Keratinocyte (primary cell): ENCODE measurements around the gene KCTD17. TPM values are rescaled to one million over a fixed set of nuclear protein-coding genes. Genes with fewer than 3 reads are reported as not detected.

Source experiments
- DNase-seq: peaks from one replicate; pipeline ENCODE4 v3.0.0-alpha.2; 2011; ENCODE audit warnings: low read depth, missing footprints, low spot score
- FAIRE-seq: peaks from 2 replicates; lab custom pipeline; 2011; peaks lifted over from hg19 to GRCh38; lab: Jason Lieb, UNC
- H2AFZ ChIP-seq: 2 replicates; pipeline ENCODE4 v1.6.0; 2012; ENCODE audit warnings: low read length, control low read depth, inconsistent platforms; ENCODE audit not compliant: control insufficient read depth
- H3K27ac ChIP-seq: 2 replicates; pipeline ENCODE4 v1.5.1; 2011; ENCODE audit warnings: low read length; ENCODE audit not compliant: control insufficient read depth, insufficient read depth
- H3K27me3 ChIP-seq: 3 replicates; pipeline ENCODE4 v1.6.0; 2011; ENCODE audit warnings: low read length; ENCODE audit not compliant: control insufficient read depth, insufficient read depth; ENCODE audit errors: extremely low read depth
- H3K36me3 ChIP-seq, 2 experiments: 2 replicates in 1 of 2; 3 replicates in 1 of 2; pipeline ENCODE4 v1.5.1; 2011; ENCODE audit warnings: low read length in 2 of 2, mild to moderate bottlenecking in 1 of 2; ENCODE audit not compliant: control insufficient read depth in 2 of 2, insufficient read depth in 2 of 2; ENCODE audit errors: extremely low read depth in 1 of 2
- H3K4me1 ChIP-seq: 3 replicates; pipeline ENCODE4 v1.5.1; 2011; ENCODE audit warnings: low read length; ENCODE audit not compliant: control insufficient read depth, insufficient read depth; ENCODE audit errors: extremely low read depth
- H3K4me2 ChIP-seq: 3 replicates; pipeline ENCODE4 v1.6.0; 2011; ENCODE audit warnings: low read depth, low read length; ENCODE audit not compliant: control insufficient read depth, insufficient read depth; ENCODE audit errors: extremely low read depth
- H3K4me3 ChIP-seq, 3 experiments: fragments of 200-600 bp in 1 of 3; sonication (generic) in 1 of 3; 2 replicates in 2 of 3; 3 replicates in 1 of 3; pipeline ENCODE4 v1.5.1; 2011 to 2016; ENCODE audit warnings: low read length in 3 of 3, mild to moderate bottlenecking in 3 of 3, control low read depth in 2 of 3, inconsistent platforms in 1 of 3, low read depth in 1 of 3, mixed read lengths in 1 of 3, mixed run types in 1 of 3, moderate library complexity in 1 of 3; ENCODE audit not compliant: control insufficient read depth in 2 of 3, insufficient read depth in 2 of 3; ENCODE audit errors: extremely low read depth in 1 of 3
- H3K79me2 ChIP-seq: 2 replicates; pipeline ENCODE4 v1.6.0; 2012; ENCODE audit warnings: low read length; ENCODE audit not compliant: control insufficient read depth, insufficient read depth
- H3K9ac ChIP-seq: 3 replicates; pipeline ENCODE4 v1.6.0; 2011; ENCODE audit warnings: low read length; ENCODE audit not compliant: control insufficient read depth, insufficient read depth; ENCODE audit errors: extremely low read depth
- H3K9me1 ChIP-seq: 3 replicates; pipeline ENCODE4 v1.6.0; 2011; ENCODE audit warnings: low read length; ENCODE audit not compliant: control insufficient read depth, insufficient read depth; ENCODE audit errors: extremely low read depth
- H3K9me3 ChIP-seq: 2 replicates; pipeline ENCODE4 v1.5.1; 2012; ENCODE audit warnings: low read depth, low read length; ENCODE audit not compliant: control insufficient read depth
- H4K20me1 ChIP-seq: 3 replicates; pipeline ENCODE4 v1.6.0; 2011; ENCODE audit warnings: low read length; ENCODE audit not compliant: control insufficient read depth, insufficient read depth; ENCODE audit errors: extremely low read depth
- EZH2 ChIP-seq: IDR thresholded peaks from one replicate; pipeline ENCODE4 v1.6.1; 2012; ENCODE audit warnings: inconsistent platforms, mild to moderate bottlenecking, low read length, moderate library complexity
- dilution Hi-C: fragments of 300-500 bp; cut with MboI; formaldehyde crosslinking; loops from one replicate; pipeline ENCODE4 v1.7.0; 2020; ENCODE audit warnings: low sequenced_read_pairs; ENCODE audit not compliant: extremely low pct_ligation_motif_present
- polyA plus RNA-seq, 5 experiments: library from polyadenylated mRNA; depleted of rRNA in 3 of 5; stranded (reverse) in 3 of 5; stranded (forward) in 1 of 5; unstranded in 1 of 5; fragments of >200 nt; gene quantifications; 1 replicate in 1 of 5; 2 replicates in 3 of 5; 3 replicates in 1 of 5; pipeline versions ENCODE4 v1.2.1 to v1.2.3, GENCODE V29; 2011 to 2012; ENCODE audit warnings: missing spikeins in 2 of 5, low read depth in 1 of 5, low replicate concordance in 1 of 5
- TF ChIP-seq, protein P1 (sequence below), 3 experiments: IDR thresholded peaks in 1 of 3; conservative IDR thresholded peaks in 1 of 3; optimal IDR thresholded peaks in 1 of 3; 2 replicates in 2 of 3; 3 replicates in 1 of 3; pipeline versions ENCODE3 to v1.5.1; 2011; ENCODE audit warnings: low read length in 3 of 3, mild to moderate bottlenecking in 3 of 3, moderate library complexity in 2 of 3, control low read depth in 1 of 3, inconsistent platforms in 1 of 3; ENCODE audit not compliant: insufficient read depth in 2 of 3; ENCODE audit errors: extremely low read depth in 1 of 3

Gene KCTD17
- polyA plus RNA-seq, 1 donor (not counting 4 experiments of a cell fraction or from before 2014, with no cell fraction given): 16.3 TPM

DNA sequence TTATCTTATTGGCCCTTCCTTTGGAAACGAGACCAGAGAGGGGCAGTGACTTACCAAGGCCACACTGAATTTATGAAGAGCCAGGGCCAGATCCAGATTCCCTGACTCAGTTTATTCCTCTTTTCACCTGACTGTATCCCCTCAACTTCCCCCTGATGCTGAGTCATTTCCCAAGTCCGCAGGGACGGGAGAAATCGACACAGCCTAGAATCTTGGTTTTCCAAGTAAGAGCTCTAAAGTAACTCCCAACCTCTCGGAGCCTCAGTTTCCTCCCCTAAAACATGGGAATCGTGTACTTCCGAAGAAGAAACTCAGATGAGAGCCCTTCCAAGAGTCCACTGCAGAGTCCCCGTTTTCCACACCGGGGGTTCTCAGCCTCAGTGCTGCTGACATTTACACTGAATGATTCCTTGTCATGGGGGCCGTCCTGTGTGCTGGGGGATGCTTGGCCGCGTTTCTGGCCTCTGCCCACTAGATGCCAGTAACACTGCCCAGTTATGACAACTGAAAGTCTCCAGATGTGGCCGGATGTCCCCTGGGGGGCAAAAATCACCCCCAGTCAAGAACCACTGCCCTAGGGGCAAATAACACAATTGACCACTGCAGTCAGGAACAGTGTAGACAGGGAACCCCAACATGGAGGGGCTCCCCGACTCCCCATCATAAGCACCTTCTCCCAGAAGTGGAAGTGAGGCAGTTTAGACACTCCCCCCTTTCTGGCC lies 20.8 kb upstream of the KCTD17 start:
- no peak for FAIRE-seq
- Histone ChIP-seq H3K4me2 (no peak overlapping the region), H3K4me1 (peaks cover 19% of the 10 kb centered on the region)

DNA sequence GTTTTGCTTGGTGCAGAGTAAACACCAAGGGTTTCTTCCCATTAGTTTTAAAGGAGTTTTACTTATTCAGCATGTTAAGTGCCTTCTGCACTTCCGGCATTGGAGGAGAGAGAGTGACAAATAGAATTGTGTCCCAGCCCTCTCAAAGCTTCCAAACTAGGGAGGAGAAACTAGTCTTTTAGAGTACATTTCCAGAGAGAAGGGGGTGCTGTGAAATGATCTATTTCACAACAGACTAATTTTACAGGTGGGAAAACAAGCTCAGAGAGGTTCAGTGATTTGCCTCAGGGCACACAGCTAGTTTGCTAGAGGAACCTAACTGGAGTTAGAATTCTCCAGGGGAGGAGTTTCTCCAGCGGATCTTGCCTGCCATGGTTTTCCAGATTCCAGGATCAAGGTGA lies 19.4 kb upstream of the KCTD17 start:
- peaks cover 19% of the 10 kb centered on the region for H3K4me1 ChIP-seq
- no peaks in the 10 kb centered on the region for H3K79me2 ChIP-seq
- H3K27me3 ChIP-seq: no peaks in the 10 kb centered on the region
- H3K4me3 ChIP-seq: peak overlapping the region in 2 of 3 experiments; percentile 31 to 57
- peak overlapping the region; percentile 61 for H3K9ac ChIP-seq
- FAIRE-seq (peak; percentile 84), DNase-seq (no peak)
- peak overlapping the region; percentile 65 for H3K27ac ChIP-seq
- no peaks in the 10 kb centered on the region for H3K9me3 ChIP-seq
- dilution Hi-C loops: no loop called here
- H3K9me1 ChIP-seq: no peaks in the 10 kb centered on the region
- H4K20me1 ChIP-seq: no peaks in the 10 kb centered on the region
- H3K4me2 ChIP-seq: peak overlapping the region; percentile 82
- H2AFZ ChIP-seq: peak overlapping the region; percentile 36
- peaks cover 6 to 7% of the 10 kb centered on the region in 2 experiments for H3K36me3 ChIP-seq
- TF ChIP-seq, protein P1, sequence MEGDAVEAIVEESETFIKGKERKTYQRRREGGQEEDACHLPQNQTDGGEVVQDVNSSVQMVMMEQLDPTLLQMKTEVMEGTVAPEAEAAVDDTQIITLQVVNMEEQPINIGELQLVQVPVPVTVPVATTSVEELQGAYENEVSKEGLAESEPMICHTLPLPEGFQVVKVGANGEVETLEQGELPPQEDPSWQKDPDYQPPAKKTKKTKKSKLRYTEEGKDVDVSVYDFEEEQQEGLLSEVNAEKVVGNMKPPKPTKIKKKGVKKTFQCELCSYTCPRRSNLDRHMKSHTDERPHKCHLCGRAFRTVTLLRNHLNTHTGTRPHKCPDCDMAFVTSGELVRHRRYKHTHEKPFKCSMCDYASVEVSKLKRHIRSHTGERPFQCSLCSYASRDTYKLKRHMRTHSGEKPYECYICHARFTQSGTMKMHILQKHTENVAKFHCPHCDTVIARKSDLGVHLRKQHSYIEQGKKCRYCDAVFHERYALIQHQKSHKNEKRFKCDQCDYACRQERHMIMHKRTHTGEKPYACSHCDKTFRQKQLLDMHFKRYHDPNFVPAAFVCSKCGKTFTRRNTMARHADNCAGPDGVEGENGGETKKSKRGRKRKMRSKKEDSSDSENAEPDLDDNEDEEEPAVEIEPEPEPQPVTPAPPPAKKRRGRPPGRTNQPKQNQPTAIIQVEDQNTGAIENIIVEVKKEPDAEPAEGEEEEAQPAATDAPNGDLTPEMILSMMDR (optimal IDR thresholded peaks at IDR 0.05 in 1 of 3, IDR thresholded peaks at IDR 0.05 in 1 of 3, conservative IDR thresholded peaks at IDR 0.05 in 1 of 3; ENCODE audit: extremely low read depth in 1 of 3, insufficient read depth in 2 of 3, low read length in 3 of 3): no peak
- TF ChIP-seq EZH2: no peak

More for the DNA sequence above, 20.8 kb upstream of the KCTD17 start:
- H3K36me3 ChIP-seq: peaks cover 8 to 16% of the 10 kb centered on the region in 2 experiments
- H4K20me1 ChIP-seq: no peaks in the 10 kb centered on the region
- H3K79me2 ChIP-seq: no peaks in the 10 kb centered on the region
- TF ChIP-seq, protein P1 (optimal IDR thresholded peaks at IDR 0.05 in 1 of 3, IDR thresholded peaks at IDR 0.05 in 1 of 3, conservative IDR thresholded peaks at IDR 0.05 in 1 of 3; ENCODE audit: extremely low read depth in 1 of 3, insufficient read depth in 2 of 3, low read length in 3 of 3): peak in 1 of 3 experiments; percentile 20
- no peak for TF ChIP-seq EZH2
- H3K27ac ChIP-seq: no peak overlapping the region
- no peak overlapping the region for H3K4me3 ChIP-seq
- no peaks in the 10 kb centered on the region for H3K9me3 ChIP-seq
- no peaks in the 10 kb centered on the region for H3K9me1 ChIP-seq
- no peak for DNase-seq
- H3K27me3 ChIP-seq: no peaks in the 10 kb centered on the region
- H2AFZ ChIP-seq: no peak overlapping the region
- dilution Hi-C loops: no loop called here
- no peak overlapping the region for H3K9ac ChIP-seq
